Stimulated activated naive B cell treated with anti-CD40 and anti-IgM and Interleukin-4, amounts not matched to agents 10 μg/mL and 1 μg/mL and 100 μg/mL, for 72 hours (primary cell): ENCODE measurements around the gene ZNF611.
"Not testable (repeated sequence)": the region's sequence is repeated elsewhere in the genome, so short reads cannot be mapped to it uniquely, and the experiment has no call there.

Experiments
- ATAC-seq, 2 donors: fragments of 150-1000 bp; cut with Tn5 transposase; replicated peaks; 2 replicates each; pipeline ENCODE4 v1.10.0; 2021; ENCODE audit warnings: moderate library complexity in 1 of 2
- DNase-seq: peaks from one replicate; pipeline ENCODE4 v3.0.0; 2021
- H3K27ac Mint-ChIP-seq: one replicate; pipeline ENCODE4 v1.8.0; 2022; ENCODE audit warnings: mild to moderate bottlenecking, mixed read lengths
- H3K27me3 Mint-ChIP-seq, 2 donors: one replicate each; pipeline ENCODE4 v1.8.0; 2022; ENCODE audit warnings: mixed read lengths in 2 of 2
- H3K36me3 Mint-ChIP-seq, 2 donors: one replicate each; pipeline ENCODE4 v1.8.0; 2022; ENCODE audit warnings: mixed read lengths in 2 of 2, mild to moderate bottlenecking in 1 of 2
- H3K4me1 Mint-ChIP-seq, 2 donors: one replicate each; pipeline ENCODE4 v1.8.0; 2022; ENCODE audit warnings: mixed read lengths in 2 of 2, mild to moderate bottlenecking in 1 of 2
- H3K4me3 Mint-ChIP-seq, 2 donors: one replicate each; pipeline ENCODE4 v1.8.0; 2022; ENCODE audit warnings: mild to moderate bottlenecking in 2 of 2, mixed read lengths in 2 of 2, moderate library complexity in 1 of 2
- H3K9me3 Mint-ChIP-seq, 2 donors: one replicate each; pipeline ENCODE4 v1.8.0; 2022; ENCODE audit warnings: mixed read lengths in 2 of 2, mild to moderate bottlenecking in 1 of 2

The ZNF611 gene

GRCh38 chr19:52681216-52681615 lies 53.6 kb downstream of the ZNF611 start:
- H3K27ac Mint-ChIP-seq, H3K27me3 Mint-ChIP-seq, ATAC-seq, H3K9me3 Mint-ChIP-seq, H3K4me3 Mint-ChIP-seq, DNase-seq: not testable (repeated sequence)
- peaks cover 25 to 46% of the 10 kb centered on the region in 2 donors for H3K36me3 Mint-ChIP-seq
- H3K4me1 Mint-ChIP-seq = peaks cover 11 to 12% of the 10 kb centered on the region in 2 donors

GRCh38 chr19:52679598-52679997 lies 55.2 kb downstream of the ZNF611 start:
- H3K27me3 Mint-ChIP-seq = no peaks in the 10 kb centered on the region
- peaks cover 0 to 5% of the 10 kb centered on the region in 2 donors for H3K9me3 Mint-ChIP-seq
- peaks cover 25 to 50% of the 10 kb centered on the region in 2 donors for H3K36me3 Mint-ChIP-seq
- H3K4me1 Mint-ChIP-seq = peaks cover 4 to 13% of the 10 kb centered on the region in 2 donors
- no peak overlapping the region for H3K4me3 Mint-ChIP-seq
- no peak overlapping the region for H3K27ac Mint-ChIP-seq
- DNase-seq = no peak
- no peak for ATAC-seq

- not testable (repeated sequence) for H3K27ac Mint-ChIP-seq, DNase-seq
Observed at GRCh38 chr19:52675239-52675638, 59.6 kb downstream of the ZNF611 start.

GRCh38 chr19:52673014-52673413 lies 61.8 kb downstream of the ZNF611 start:
- no peak for DNase-seq
- Mint-ChIP-seq H3K9me3 (peaks cover 0 to 8% of the 10 kb centered on the region in 2 donors), H3K36me3 (peaks cover 29 to 36% of the 10 kb centered on the region in 2 donors), H3K27ac (no peak overlapping the region), H3K27me3 (no peaks in the 10 kb centered on the region), H3K4me1 (peaks cover 7 to 9% of the 10 kb centered on the region in 2 donors), H3K4me3 (no peak overlapping the region)
- ATAC-seq = no peak

More at GRCh38 chr19:52675239-52675638, 59.6 kb downstream of the ZNF611 start:
- H3K4me1 Mint-ChIP-seq, ATAC-seq, H3K27me3 Mint-ChIP-seq, H3K4me3 Mint-ChIP-seq, H3K9me3 Mint-ChIP-seq: not testable (repeated sequence)
- peaks cover 23 to 38% of the 10 kb centered on the region in 2 donors for H3K36me3 Mint-ChIP-seq

- DNase-seq = no peak
- H3K4me1 Mint-ChIP-seq = peaks cover 4 to 17% of the 10 kb centered on the region in 2 donors
- no peaks in the 10 kb centered on the region for H3K27me3 Mint-ChIP-seq
- H3K4me3 Mint-ChIP-seq = no peak overlapping the region
- H3K36me3 Mint-ChIP-seq = peaks cover 19 to 31% of the 10 kb centered on the region in 2 donors
- peaks cover 0 to 3% of the 10 kb centered on the region in 2 donors for H3K9me3 Mint-ChIP-seq
- no peak overlapping the region for H3K27ac Mint-ChIP-seq
- ATAC-seq = no peak
Observed at GRCh38 chr19:52670046-52670445, 64.8 kb downstream of the ZNF611 start.

- no peak for ATAC-seq
- peaks cover 19 to 27% of the 10 kb centered on the region in 2 donors for H3K36me3 Mint-ChIP-seq
- H3K4me1 Mint-ChIP-seq = peaks cover 4 to 17% of the 10 kb centered on the region in 2 donors
- no peak for DNase-seq
- peak overlapping the region; percentile 3 for H3K27ac Mint-ChIP-seq
- H3K27me3 Mint-ChIP-seq = no peaks in the 10 kb centered on the region
- peaks cover 0 to 3% of the 10 kb centered on the region in 2 donors for H3K9me3 Mint-ChIP-seq
- H3K4me3 Mint-ChIP-seq = no peak overlapping the region
Observed at GRCh38 chr19:52669586-52669985, 65.3 kb downstream of the ZNF611 start.

- ATAC-seq (no peak), DNase-seq (no peak)
- no peak overlapping the region for H3K27ac Mint-ChIP-seq
- no peaks in the 10 kb centered on the region for H3K27me3 Mint-ChIP-seq
- peaks cover 4 to 17% of the 10 kb centered on the region in 2 donors for H3K4me1 Mint-ChIP-seq
- H3K36me3 Mint-ChIP-seq = peaks cover 18 to 27% of the 10 kb centered on the region in 2 donors
- peaks cover 0 to 3% of the 10 kb centered on the region in 2 donors for H3K9me3 Mint-ChIP-seq
- H3K4me3 Mint-ChIP-seq = no peak overlapping the region
Observed at GRCh38 chr19:52667972-52668371, 66.9 kb downstream of the ZNF611 start.

- Mint-ChIP-seq H3K36me3 (peaks cover 21 to 34% of the 10 kb centered on the region in 2 donors), H3K9me3 (peaks cover 0 to 3% of the 10 kb centered on the region in 2 donors), H3K4me1 (peaks cover 10 to 17% of the 10 kb centered on the region in 2 donors), H3K27me3 (no peaks in the 10 kb centered on the region), H3K27ac (no peak overlapping the region), H3K4me3 (no peak overlapping the region)
- no peak for DNase-seq
- no peak for ATAC-seq
Observed at GRCh38 chr19:52666506-52666905, 68.3 kb downstream of the ZNF611 start.

GRCh38 chr19:52665529-52665928 lies 69.3 kb downstream of the ZNF611 start:
- Mint-ChIP-seq H3K36me3 (peaks cover 26 to 38% of the 10 kb centered on the region in 2 donors), H3K4me1 (peaks cover 14 to 17% of the 10 kb centered on the region in 2 donors), H3K27me3 (no peaks in the 10 kb centered on the region), H3K9me3 (peaks cover 0 to 3% of the 10 kb centered on the region in 2 donors), H3K27ac (no peak overlapping the region), H3K4me3 (no peak overlapping the region)
- ATAC-seq = no peak
- DNase-seq = no peak

- no peak for ATAC-seq
- Mint-ChIP-seq H3K27me3 (no peaks in the 10 kb centered on the region), H3K9me3 (peaks cover 0 to 1% of the 10 kb centered on the region in 2 donors), H3K4me3 (no peak overlapping the region), H3K36me3 (peaks cover 29 to 40% of the 10 kb centered on the region in 2 donors), H3K27ac (no peak overlapping the region), H3K4me1 (peaks cover 13 to 14% of the 10 kb centered on the region in 2 donors)
- no peak for DNase-seq
Observed at GRCh38 chr19:52665027-52665426, 69.8 kb downstream of the ZNF611 start.

GRCh38 chr19:52664461-52664860 lies 70.4 kb downstream of the ZNF611 start:
- Mint-ChIP-seq H3K9me3 (no peaks in the 10 kb centered on the region), H3K27me3 (no peaks in the 10 kb centered on the region), H3K4me1 (peaks cover 10 to 11% of the 10 kb centered on the region in 2 donors), H3K4me3 (no peak overlapping the region), H3K27ac (no peak overlapping the region), H3K36me3 (peaks cover 28 to 40% of the 10 kb centered on the region in 2 donors)
- ATAC-seq (no peak), DNase-seq (no peak)

GRCh38 chr19:52662631-52663030 lies 72.2 kb downstream of the ZNF611 start:
- no peaks in the 10 kb centered on the region for H3K9me3 Mint-ChIP-seq
- H3K4me1 Mint-ChIP-seq = peaks cover 10 to 11% of the 10 kb centered on the region in 2 donors
- no peak overlapping the region for H3K27ac Mint-ChIP-seq
- DNase-seq = no peak
- no peak for ATAC-seq
- H3K27me3 Mint-ChIP-seq = no peaks in the 10 kb centered on the region
- peaks cover 39 to 51% of the 10 kb centered on the region in 2 donors for H3K36me3 Mint-ChIP-seq
- no peak overlapping the region for H3K4me3 Mint-ChIP-seq

GRCh38 chr19:52660981-52661380 lies 73.9 kb downstream of the ZNF611 start:
- ATAC-seq = no peak
- no peak overlapping the region for H3K27ac Mint-ChIP-seq
- no peaks in the 10 kb centered on the region for H3K27me3 Mint-ChIP-seq
- H3K4me3 Mint-ChIP-seq = no peak overlapping the region
- DNase-seq = no peak
- peaks cover 8 to 11% of the 10 kb centered on the region in 2 donors for H3K4me1 Mint-ChIP-seq
- peaks cover 46 to 55% of the 10 kb centered on the region in 2 donors for H3K36me3 Mint-ChIP-seq
- no peaks in the 10 kb centered on the region for H3K9me3 Mint-ChIP-seq

- Mint-ChIP-seq H3K9me3 (no peaks in the 10 kb centered on the region), H3K27ac (no peak overlapping the region)
- ATAC-seq = no peak
Observed at GRCh38 chr19:52659013-52659412, 75.8 kb downstream of the ZNF611 start.

GRCh38 chr19:52658595-52658994 lies 76.2 kb downstream of the ZNF611 start:
- H3K27me3 Mint-ChIP-seq = no peaks in the 10 kb centered on the region
- ATAC-seq (no peak), DNase-seq (no peak)
- no peak overlapping the region for H3K27ac Mint-ChIP-seq
- H3K4me3 Mint-ChIP-seq = no peak overlapping the region
- peaks cover 56 to 66% of the 10 kb centered on the region in 2 donors for H3K36me3 Mint-ChIP-seq
- no peaks in the 10 kb centered on the region for H3K9me3 Mint-ChIP-seq
- H3K4me1 Mint-ChIP-seq = peaks cover 0 to 11% of the 10 kb centered on the region in 2 donors

More at GRCh38 chr19:52659013-52659412, 75.8 kb downstream of the ZNF611 start:
- H3K36me3 Mint-ChIP-seq = peaks cover 52 to 62% of the 10 kb centered on the region in 2 donors
- no peak for DNase-seq
- no peaks in the 10 kb centered on the region for H3K27me3 Mint-ChIP-seq
- peaks cover 0 to 11% of the 10 kb centered on the region in 2 donors for H3K4me1 Mint-ChIP-seq
- H3K4me3 Mint-ChIP-seq = no peak overlapping the region
